RCC 7860 (cell line): ENCODE measurements around the gene RFX2.
"Not testable (repeated sequence)": the region's sequence is repeated elsewhere in the genome, so short reads cannot be mapped to it uniquely, and the experiment has no call there.

Experiments
- DNase-seq: peaks from one replicate; pipeline ENCODE4 v3.0.0-alpha.2; 2015; ENCODE audit warnings: low spot score
- FAIRE-seq: peaks from 2 replicates; lab custom pipeline; 2012; peaks lifted over from hg19 to GRCh38; lab: Jason Lieb, UNC

RFX2 gene

GRCh38 chr19:6020166-6020882, 90.0 kb downstream of the RFX2 start:
- FAIRE-seq: no peak
- DNase-seq: no peak

- no peak for DNase-seq
- no peak for FAIRE-seq
Observed at GRCh38 chr19:6018786-6019185, 91.5 kb downstream of the RFX2 start.

- FAIRE-seq (no peak), DNase-seq (no peak)
Observed at GRCh38 chr19:6017576-6017975, 92.7 kb downstream of the RFX2 start.

GRCh38 chr19:6015841-6016545, 94.3 kb downstream of the RFX2 start:
- DNase-seq: no peak
- no peak for FAIRE-seq

GRCh38 chr19:6014551-6015135, 95.7 kb downstream of the RFX2 start:
- DNase-seq: no peak
- FAIRE-seq: no peak

GRCh38 chr19:6012426-6013170, 97.7 kb downstream of the RFX2 start:
- no peak for FAIRE-seq
- DNase-seq: no peak

GRCh38 chr19:6011794-6012193, 98.5 kb downstream of the RFX2 start:
- FAIRE-seq (no peak), DNase-seq (no peak)

GRCh38 chr19:6011206-6011605, 99.1 kb downstream of the RFX2 start:
- no peak for FAIRE-seq

GRCh38 chr19:6010107-6010506, 100.2 kb downstream of the RFX2 start:
- no peak for FAIRE-seq

More at GRCh38 chr19:6011206-6011605, 99.1 kb downstream of the RFX2 start:
- no peak for DNase-seq

GRCh38 chr19:6007866-6008265, 102.4 kb downstream of the RFX2 start:
- DNase-seq: no peak
- FAIRE-seq: no peak

More at GRCh38 chr19:6010107-6010506, 100.2 kb downstream of the RFX2 start:
- DNase-seq: no peak

- no peak for DNase-seq
- no peak for FAIRE-seq
Observed at GRCh38 chr19:6006896-6007295, 103.4 kb downstream of the RFX2 start.

- FAIRE-seq: not testable (repeated sequence)
Observed at GRCh38 chr19:6006070-6006446, 104.2 kb downstream of the RFX2 start.

GRCh38 chr19:6005321-6006069, 104.8 kb downstream of the RFX2 start:
- DNase-seq (no peak), FAIRE-seq (no peak)

More at GRCh38 chr19:6006070-6006446, 104.2 kb downstream of the RFX2 start:
- DNase-seq: not testable (repeated sequence)

- FAIRE-seq (no peak), DNase-seq (no peak)
Observed at GRCh38 chr19:6003976-6004375, 106.3 kb downstream of the RFX2 start.

GRCh38 chr19:6002591-6002990, 107.7 kb downstream of the RFX2 start:
- DNase-seq (no peak), FAIRE-seq (no peak)

- FAIRE-seq: no peak
Observed at GRCh38 chr19:6000228-6000847, 110.0 kb downstream of the RFX2 start.

GRCh38 chr19:5999693-6000092, 110.6 kb downstream of the RFX2 start:
- FAIRE-seq (no peak), DNase-seq (no peak)

More at GRCh38 chr19:6000228-6000847, 110.0 kb downstream of the RFX2 start:
- no peak for DNase-seq

- no peak for FAIRE-seq
- no peak for DNase-seq
Observed at GRCh38 chr19:5997371-5997770, 112.9 kb downstream of the RFX2 start.

- FAIRE-seq: no peak
- no peak for DNase-seq
Observed at GRCh38 chr19:5996623-5997320, 113.5 kb downstream of the RFX2 start.
